OCI-LY7 (cell line): Measurements from ENCODE around the gene GLG1. TPM values are rescaled to one million over a fixed set of nuclear protein-coding genes. Genes with fewer than 3 reads are reported as not detected.
A peak's percentile ranks its signal among the peaks of the same experiment; 100 is the strongest.

Source experiments
- BruUV-seq: library from RNA; stranded (reverse); fragments of 400-500 nt; replicated peaks from 2 replicates; lab custom pipeline; 2021; lab: Mats Ljungman, UMichigan
- CTCF ChIA-PET: fragments of 300-600 bp; sonication (Branson Sonifier 250); formaldehyde crosslinking; loops from one replicate; lab custom pipeline; 2022; ENCODE audit warnings: antibody characterized with exemption; ENCODE audit not compliant: unreplicated experiment; lab: Charles Lee
- POLR2A ChIA-PET: fragments of 300-600 bp; sonication (Branson Sonifier 250); formaldehyde crosslinking; loops from one replicate; lab custom pipeline; 2022; ENCODE audit warnings: antibody characterized with exemption; lab: Charles Lee
- DNase-seq: peaks from one replicate; pipeline ENCODE4 v3.0.0-alpha.2; 2015; ENCODE audit warnings: low spot score
- H2AFZ ChIP-seq: fragments of 200-600 bp; sonication (generic), shearing (Covaris generic); 2 replicates; pipeline ENCODE4 v1.6.1; 2014; ENCODE audit warnings: mild to moderate bottlenecking, antibody characterized with exemption, low read length, moderate library complexity
- H3K27ac ChIP-seq: fragments of 200-600 bp; sonication (generic); 2 replicates; pipeline ENCODE4 v1.5.1; 2014; ENCODE audit warnings: mixed run types, low read depth, mild to moderate bottlenecking, moderate library complexity, low read length, inconsistent platforms; ENCODE audit not compliant: poor library complexity, severe bottlenecking
- H3K36me3 ChIP-seq: fragments of 200-600 bp; sonication (generic); 2 replicates; pipeline ENCODE4 v1.6.1; 2014; ENCODE audit warnings: mild to moderate bottlenecking, antibody characterized with exemption, low read length, moderate library complexity, mixed read lengths; ENCODE audit not compliant: insufficient read depth
- H3K4me1 ChIP-seq: fragments of 200-600 bp; sonication (generic); 2 replicates; pipeline ENCODE4 v1.5.1; 2014; ENCODE audit warnings: mild to moderate bottlenecking, low read length; ENCODE audit not compliant: insufficient read depth, poor library complexity, severe bottlenecking
- H3K4me2 ChIP-seq: fragments of 200-600 bp; sonication (generic); 2 replicates; pipeline ENCODE4 v1.6.1; 2014; ENCODE audit warnings: mild to moderate bottlenecking, low read length
- H3K4me3 ChIP-seq: fragments of 200-600 bp; sonication (generic); 2 replicates; pipeline ENCODE4 v1.5.1; 2014; ENCODE audit warnings: mild to moderate bottlenecking, low read depth, low read length; ENCODE audit not compliant: poor library complexity, severe bottlenecking
- H3K79me2 ChIP-seq: fragments of 200-600 bp; sonication (generic); 2 replicates; pipeline ENCODE4 v1.6.1; 2016; ENCODE audit warnings: low read depth, mild to moderate bottlenecking, low read length, moderate library complexity, mixed read lengths; ENCODE audit not compliant: insufficient read depth
- H3K9me2 ChIP-seq: fragments of 200-600 bp; sonication (generic); 2 replicates; pipeline ENCODE4 v1.6.1; 2016; ENCODE audit warnings: mild to moderate bottlenecking, low read length, mixed read lengths; ENCODE audit not compliant: insufficient read depth
- H3K9me3 ChIP-seq: fragments of 200-600 bp; sonication (generic); 2 replicates; pipeline ENCODE4 v1.6.1; 2014; ENCODE audit warnings: mild to moderate bottlenecking, mixed run types, low read length, mixed read lengths
- H4K20me1 ChIP-seq: fragments of 200-600 bp; sonication (generic); 2 replicates; pipeline ENCODE4 v1.6.1; 2014; ENCODE audit warnings: mild to moderate bottlenecking, antibody characterized with exemption, low read length, moderate library complexity, mixed read lengths; ENCODE audit not compliant: insufficient read depth
- EZH2phosphoT487 ChIP-seq: fragments of 200-600 bp; sonication (generic); IDR thresholded peaks from 2 replicates; pipeline ENCODE4 v1.6.1; 2018; ENCODE audit warnings: low read depth, borderline replicate concordance, mild to moderate bottlenecking, mixed run types, antibody characterized with exemption, low read length, moderate library complexity, mixed read lengths
- intact Hi-C: fragments of 100-400 bp; cut with micrococcal nuclease; formaldehyde crosslinking; loops from one replicate; pipeline ENCODE4 v1.10.0; 2022; ENCODE audit not compliant: unreplicated experiment
- total RNA-seq, 2 experiments: library from RNA; depleted of rRNA in 1 of 2; stranded (reverse); fragments of >200 nt in 1 of 2; shearing (Covaris generic) in 1 of 2; gene quantifications; 2 replicates each; pipeline ENCODE4 v1.2.3, GENCODE V29; 2014 to 2022
- TF ChIP-seq, protein P1 (sequence below): fragments of 200-600 bp; sonication (generic); conservative IDR thresholded peaks from 2 replicates; pipeline ENCODE4 v1.5.1; 2014; ENCODE audit warnings: mild to moderate bottlenecking, antibody characterized with exemption, low read length, moderate library complexity, mixed read lengths

The GLG1 gene
- total RNA-seq, 2 experiments from 2014 or later = 40.4 to 69.8 TPM

DNA sequence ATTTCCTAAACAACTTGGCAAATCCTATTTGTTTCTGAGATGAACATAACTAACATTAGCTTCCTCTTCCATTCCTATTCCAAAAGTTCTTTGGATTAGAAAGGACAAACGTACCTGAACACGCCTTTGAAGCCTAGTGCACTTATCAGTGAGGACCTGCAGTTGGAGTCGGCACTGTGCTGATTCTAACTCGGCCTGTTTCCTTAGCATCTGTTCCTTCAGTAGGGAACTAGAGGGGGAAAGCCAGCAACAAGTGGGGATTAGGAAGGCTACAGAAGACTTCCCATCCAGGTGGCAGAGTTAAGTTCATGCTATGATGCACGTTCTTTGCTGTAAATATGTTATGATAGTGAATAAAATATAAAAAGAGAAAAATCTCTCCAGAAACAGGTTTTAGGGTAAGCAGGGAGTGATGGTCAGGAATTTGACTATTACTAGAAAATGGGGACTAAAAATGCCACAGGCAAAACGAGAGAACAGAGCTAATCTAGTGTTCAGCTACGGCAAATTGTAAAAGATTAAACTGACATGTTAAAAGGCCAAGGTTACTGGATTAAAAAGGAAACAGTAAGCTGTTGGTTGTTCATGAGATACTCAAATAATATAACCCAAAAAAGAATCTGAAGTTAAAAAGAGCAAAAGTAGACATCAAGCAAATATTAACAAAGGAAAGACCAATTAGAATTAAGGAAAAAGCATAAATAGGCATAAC is 31.0 kb upstream of the GLG1 start:
- H3K36me3 ChIP-seq = peaks cover 93% of the 10 kb centered on the region
- H2AFZ ChIP-seq = no peak overlapping the region
- intact Hi-C loops = no loop called here
- POLR2A ChIA-PET = interaction anchor here (0.8 kb wide), 1 partner anchor 11 kb away, joined by 4 read pairs; no protein-coding TSS in a partner anchor
- no peak for DNase-seq
- H3K27ac ChIP-seq = no peak overlapping the region
- TF ChIP-seq, protein P1, sequence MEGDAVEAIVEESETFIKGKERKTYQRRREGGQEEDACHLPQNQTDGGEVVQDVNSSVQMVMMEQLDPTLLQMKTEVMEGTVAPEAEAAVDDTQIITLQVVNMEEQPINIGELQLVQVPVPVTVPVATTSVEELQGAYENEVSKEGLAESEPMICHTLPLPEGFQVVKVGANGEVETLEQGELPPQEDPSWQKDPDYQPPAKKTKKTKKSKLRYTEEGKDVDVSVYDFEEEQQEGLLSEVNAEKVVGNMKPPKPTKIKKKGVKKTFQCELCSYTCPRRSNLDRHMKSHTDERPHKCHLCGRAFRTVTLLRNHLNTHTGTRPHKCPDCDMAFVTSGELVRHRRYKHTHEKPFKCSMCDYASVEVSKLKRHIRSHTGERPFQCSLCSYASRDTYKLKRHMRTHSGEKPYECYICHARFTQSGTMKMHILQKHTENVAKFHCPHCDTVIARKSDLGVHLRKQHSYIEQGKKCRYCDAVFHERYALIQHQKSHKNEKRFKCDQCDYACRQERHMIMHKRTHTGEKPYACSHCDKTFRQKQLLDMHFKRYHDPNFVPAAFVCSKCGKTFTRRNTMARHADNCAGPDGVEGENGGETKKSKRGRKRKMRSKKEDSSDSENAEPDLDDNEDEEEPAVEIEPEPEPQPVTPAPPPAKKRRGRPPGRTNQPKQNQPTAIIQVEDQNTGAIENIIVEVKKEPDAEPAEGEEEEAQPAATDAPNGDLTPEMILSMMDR = no peak
- TF ChIP-seq EZH2phosphoT487 = no peak
- peaks cover 6% of the 10 kb centered on the region for H4K20me1 ChIP-seq
- H3K4me3 ChIP-seq = no peak overlapping the region
- no peaks in the 10 kb centered on the region for H3K4me1 ChIP-seq
- H3K4me2 ChIP-seq = no peak overlapping the region
- BruUV-seq = TSS peak; percentile 11
- CTCF ChIA-PET = no interaction called here
- 0 out of 2 replicates have a peak, but pooled peaks cover 11% of the 10 kb centered on the region for H3K79me2 ChIP-seq
- H3K9me3 ChIP-seq = no peaks in the 10 kb centered on the region
- H3K9me2 ChIP-seq = no peaks in the 10 kb centered on the region

DNA sequence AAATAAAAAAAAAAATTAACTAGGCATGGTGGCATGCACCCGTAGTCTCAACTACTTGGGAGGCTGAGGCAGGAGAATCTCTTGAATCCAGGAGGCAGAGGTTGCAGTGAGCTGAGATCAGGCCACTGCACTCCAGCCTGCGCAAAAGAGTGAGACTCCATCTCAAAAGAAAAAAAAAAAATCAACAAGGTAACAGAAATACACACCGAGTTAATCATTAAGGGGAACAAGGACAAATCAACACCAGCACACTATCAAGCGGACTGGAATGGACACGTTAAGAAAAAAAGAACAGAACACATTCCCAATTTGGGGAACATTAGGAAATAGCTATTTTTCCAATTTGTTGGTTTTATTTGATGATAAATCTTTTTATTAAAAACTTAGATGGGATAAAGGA is 28.4 kb upstream of the GLG1 start:
- Histone ChIP-seq H3K4me2 (no peak overlapping the region), H3K9me3 (no peaks in the 10 kb centered on the region), H2AFZ (no peak overlapping the region), H3K79me2 (0 out of 2 replicates have a peak, but pooled peaks cover 11% of the 10 kb centered on the region), H4K20me1 (peaks cover 6% of the 10 kb centered on the region), H3K4me1 (no peaks in the 10 kb centered on the region), H3K36me3 (peaks cover 96% of the 10 kb centered on the region), H3K9me2 (no peaks in the 10 kb centered on the region), H3K4me3 (no peak overlapping the region), H3K27ac (no peak overlapping the region)
- no peak for DNase-seq
- ChIA-PET POLR2A (interaction anchor here (0.5 to 1.2 kb wide), 4 partner anchors 16 to 1139 kb away, joined by 3 to 5 read pairs (median 4); no protein-coding TSS in a partner anchor), CTCF (no interaction called here)
- TF ChIP-seq EZH2phosphoT487 = no peak
- TF ChIP-seq, protein P1 = no peak
- intact Hi-C loops = no loop called here
- no TSS peak for BruUV-seq

DNA sequence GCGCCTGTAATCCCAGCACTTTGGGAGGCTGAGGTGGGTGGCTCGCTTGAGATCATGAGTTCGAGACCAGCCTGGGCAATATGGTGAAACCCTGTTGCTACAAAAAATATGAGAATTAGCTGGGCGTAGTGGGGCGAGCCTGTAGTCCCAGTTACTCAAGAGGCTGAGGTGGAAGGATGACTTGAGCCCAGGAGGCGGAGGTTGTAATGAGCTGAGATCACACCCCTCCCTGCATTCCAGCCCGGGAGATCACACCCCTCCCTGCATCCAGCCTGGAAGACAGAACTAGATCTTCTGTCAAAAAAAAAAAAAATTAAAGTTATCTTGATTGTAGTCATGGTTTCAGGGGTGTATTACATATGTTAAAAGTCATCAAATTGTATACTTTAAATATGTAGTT is 26.8 kb upstream of the GLG1 start:
- H4K20me1 ChIP-seq = peaks cover 6% of the 10 kb centered on the region
- peaks cover 96% of the 10 kb centered on the region for H3K36me3 ChIP-seq

More for the DNA sequence above, 26.8 kb upstream of the GLG1 start:
- H3K27ac ChIP-seq = no peak overlapping the region
- H3K9me2 ChIP-seq = no peaks in the 10 kb centered on the region
- CTCF ChIA-PET = no interaction called here
- no peak overlapping the region for H3K4me2 ChIP-seq
- no peaks in the 10 kb centered on the region for H3K4me1 ChIP-seq
- no peaks in the 10 kb centered on the region for H3K9me3 ChIP-seq
- BruUV-seq = no TSS peak
- POLR2A ChIA-PET = interaction anchor here (0.6 to 0.7 kb wide), 2 partner anchors 21 to 48 kb away, joined by 3 read pairs; no protein-coding TSS in a partner anchor
- 0 out of 2 replicates have a peak, but pooled peaks cover 11% of the 10 kb centered on the region for H3K79me2 ChIP-seq
- no peak for DNase-seq
- intact Hi-C loops = no loop called here
- no peak for TF ChIP-seq EZH2phosphoT487
- TF ChIP-seq, protein P1 = no peak
- H3K4me3 ChIP-seq = no peak overlapping the region
- no peak overlapping the region for H2AFZ ChIP-seq
